Measurements from ENCODE around the gene MIS12. TPM values are rescaled to one million over a fixed set of nuclear protein-coding genes. Genes with fewer than 3 reads are reported as not detected.
A peak's percentile ranks its signal among the peaks of the same experiment; 100 is the strongest.

The MIS12 gene
- polyA plus RNA-seq, 3 donors, result 6.9 to 10.8 (median 8.9) TPM

DNA sequence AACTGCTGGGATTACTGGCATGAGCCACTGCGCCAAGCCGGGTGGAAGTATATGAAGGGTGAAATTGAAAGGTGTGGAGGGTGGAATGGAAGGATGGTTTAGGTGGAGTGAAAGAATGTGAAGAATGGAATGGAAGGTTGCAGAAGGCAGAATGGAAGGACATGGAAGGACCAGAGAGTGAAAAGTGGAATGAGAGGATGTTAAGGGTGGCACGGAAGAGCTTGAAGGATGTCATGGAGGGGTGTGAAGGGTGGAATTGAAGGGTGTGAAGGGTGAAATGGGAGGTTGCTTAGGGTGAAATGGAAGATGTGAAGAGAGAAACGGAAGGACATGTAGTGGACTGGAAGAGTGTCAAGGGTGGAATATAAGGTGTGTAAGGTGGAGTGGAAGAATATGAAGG is 16.2 kb downstream of the MIS12 start:
- WGBS (ENCODE audit: insufficient coverage), result 95% methylated on average over 4 of the region's 4 CpGs

GRCh38 chr17:5506307-5506706 is 19.9 kb downstream of the MIS12 start:
- no CpG with 5 or more reads among the region's 5 CpGs for WGBS (ENCODE audit: insufficient coverage)
- Histone ChIP-seq H3K27ac (ENCODE audit: low read depth in 1 of 2, low read length in 2 of 2) (no peak overlapping the region), H3K4me3 (replicated peaks in 1 of 3; ENCODE audit: low read depth in 2 of 3, low read length in 3 of 3) (no peak overlapping the region), H3K27me3 (ENCODE audit: control insufficient read depth in 2 of 2, insufficient read depth in 2 of 2, low read length in 2 of 2) (peaks cover 0 to 2% of the 10 kb centered on the region in 2 donors), H3K4me1 (ENCODE audit: control insufficient read depth in 1 of 2, insufficient read depth in 2 of 2, low read length in 2 of 2) (peaks cover 0 to 2% of the 10 kb centered on the region in 2 donors), H4K20me1 (ENCODE audit: insufficient read depth, low read length) (peaks cover 32% of the 10 kb centered on the region), H3K36me3 (replicated peaks in 1 of 2; ENCODE audit: control insufficient read depth in 1 of 2, insufficient read depth in 2 of 2, low read length in 2 of 2) (peaks cover 37 to 82% of the 10 kb centered on the region in 2 donors), H2AFZ (ENCODE audit: insufficient read depth, low read depth, low read length, poor library complexity, severe bottlenecking) (no peak overlapping the region), H3K9ac (ENCODE audit: insufficient read depth, low read length, poor library complexity, severe bottlenecking) (no peak overlapping the region), H3K4me2 (replicated peaks; ENCODE audit: extremely low read depth, low read length, poor library complexity, severe bottlenecking) (no peak overlapping the region), H3K79me2 (ENCODE audit: insufficient read depth, low read length) (no peaks in the 10 kb centered on the region), H3K9me3 (replicated peaks in 1 of 2; ENCODE audit: control insufficient read depth in 1 of 2, insufficient read depth in 1 of 2, low read length in 2 of 2) (no peaks in the 10 kb centered on the region)
- Mint-ChIP-seq H3K36me3 (peaks cover 71 to 93% of the 10 kb centered on the region in 2 donors), H3K4me3 (no peak overlapping the region), H3K4me1 (peaks cover 4% of the 10 kb centered on the region), H3K27ac (no peak overlapping the region), H3K9me3 (peaks cover 0 to 3% (median under 1%) of the 10 kb centered on the region in 7 donors), H3K27me3 (ENCODE audit: low read depth in 3 of 3) (peaks cover 3 to 9% (median 6%) of the 10 kb centered on the region in 3 donors)
- intact Hi-C loops (cut with micrococcal nuclease), result no loop called here
- no peak for DNase-seq
- TF ChIP-seq, protein P1, sequence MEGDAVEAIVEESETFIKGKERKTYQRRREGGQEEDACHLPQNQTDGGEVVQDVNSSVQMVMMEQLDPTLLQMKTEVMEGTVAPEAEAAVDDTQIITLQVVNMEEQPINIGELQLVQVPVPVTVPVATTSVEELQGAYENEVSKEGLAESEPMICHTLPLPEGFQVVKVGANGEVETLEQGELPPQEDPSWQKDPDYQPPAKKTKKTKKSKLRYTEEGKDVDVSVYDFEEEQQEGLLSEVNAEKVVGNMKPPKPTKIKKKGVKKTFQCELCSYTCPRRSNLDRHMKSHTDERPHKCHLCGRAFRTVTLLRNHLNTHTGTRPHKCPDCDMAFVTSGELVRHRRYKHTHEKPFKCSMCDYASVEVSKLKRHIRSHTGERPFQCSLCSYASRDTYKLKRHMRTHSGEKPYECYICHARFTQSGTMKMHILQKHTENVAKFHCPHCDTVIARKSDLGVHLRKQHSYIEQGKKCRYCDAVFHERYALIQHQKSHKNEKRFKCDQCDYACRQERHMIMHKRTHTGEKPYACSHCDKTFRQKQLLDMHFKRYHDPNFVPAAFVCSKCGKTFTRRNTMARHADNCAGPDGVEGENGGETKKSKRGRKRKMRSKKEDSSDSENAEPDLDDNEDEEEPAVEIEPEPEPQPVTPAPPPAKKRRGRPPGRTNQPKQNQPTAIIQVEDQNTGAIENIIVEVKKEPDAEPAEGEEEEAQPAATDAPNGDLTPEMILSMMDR (IDR thresholded peaks at IDR 0.05), result no peak

More for the DNA sequence above, 16.2 kb downstream of the MIS12 start:
- no peak for DNase-seq
- H3K4me1 Mint-ChIP-seq, result peaks cover 10% of the 10 kb centered on the region
- no peaks in the 10 kb centered on the region for H3K79me2 ChIP-seq (ENCODE audit: insufficient read depth, low read length)
- peak overlapping the region in 1 of 2 donors; percentile 6 for H3K4me3 Mint-ChIP-seq
- H3K9me3 Mint-ChIP-seq, result peaks cover 0 to 9% (median 3%) of the 10 kb centered on the region in 7 donors
- intact Hi-C loops (cut with micrococcal nuclease), result no loop called here
- no peaks in the 10 kb centered on the region for H3K9me3 ChIP-seq (replicated peaks in 1 of 2; ENCODE audit: control insufficient read depth in 1 of 2, insufficient read depth in 1 of 2, low read length in 2 of 2)
- peaks cover 15 to 28% (median 24%) of the 10 kb centered on the region in 3 donors for H3K27me3 Mint-ChIP-seq (ENCODE audit: low read depth in 3 of 3)
- H4K20me1 ChIP-seq (ENCODE audit: insufficient read depth, low read length), result peaks cover 44% of the 10 kb centered on the region
- H3K4me1 ChIP-seq (ENCODE audit: control insufficient read depth in 1 of 2, insufficient read depth in 2 of 2, low read length in 2 of 2), result peaks cover 10 to 12% of the 10 kb centered on the region in 2 donors
- no peak overlapping the region for H3K4me3 ChIP-seq (replicated peaks in 1 of 3; ENCODE audit: low read depth in 2 of 3, low read length in 3 of 3)
- TF ChIP-seq, protein P1 (IDR thresholded peaks at IDR 0.05), result no peak
- H3K27ac ChIP-seq (ENCODE audit: low read depth in 1 of 2, low read length in 2 of 2), result no peak overlapping the region
- no peak overlapping the region for H3K27ac Mint-ChIP-seq
- H2AFZ ChIP-seq (ENCODE audit: insufficient read depth, low read depth, low read length, poor library complexity, severe bottlenecking), result no peak overlapping the region
- peaks cover 73 to 86% of the 10 kb centered on the region in 2 donors for H3K36me3 Mint-ChIP-seq
- H3K9ac ChIP-seq (ENCODE audit: insufficient read depth, low read length, poor library complexity, severe bottlenecking), result no peak overlapping the region
- peaks cover 32 to 77% of the 10 kb centered on the region in 2 donors for H3K36me3 ChIP-seq (replicated peaks in 1 of 2; ENCODE audit: control insufficient read depth in 1 of 2, insufficient read depth in 2 of 2, low read length in 2 of 2)
- H3K27me3 ChIP-seq (ENCODE audit: control insufficient read depth in 2 of 2, insufficient read depth in 2 of 2, low read length in 2 of 2), result peaks cover 5 to 28% of the 10 kb centered on the region in 2 donors
- no peak overlapping the region for H3K4me2 ChIP-seq (replicated peaks; ENCODE audit: extremely low read depth, low read length, poor library complexity, severe bottlenecking)

All from CD14-positive monocyte (primary cell).